T-helper 2 cell treated with Interferon-gamma antibody and Interleukin-4, amounts not matched to agents 100 ng/mL and 5 ng/mL, for 36 hours (primary cell): ENCODE data around the gene KIF21B. TPM values are rescaled to one million over a fixed set of nuclear protein-coding genes. Genes with fewer than 3 reads are reported as not detected.

Source experiments
- intact Hi-C: fragments of 100-400 bp; cut with micrococcal nuclease; formaldehyde crosslinking; loops from one replicate; pipeline ENCODE4 v1.15.1; 2023
- total RNA-seq: library from RNA; stranded (reverse); gene quantifications from 2 replicates; pipeline ENCODE4 v1.2.3, GENCODE V29; 2022

Gene KIF21B
- total RNA-seq, 1 donor from 2014 or later, result 90.6 TPM

DNA sequence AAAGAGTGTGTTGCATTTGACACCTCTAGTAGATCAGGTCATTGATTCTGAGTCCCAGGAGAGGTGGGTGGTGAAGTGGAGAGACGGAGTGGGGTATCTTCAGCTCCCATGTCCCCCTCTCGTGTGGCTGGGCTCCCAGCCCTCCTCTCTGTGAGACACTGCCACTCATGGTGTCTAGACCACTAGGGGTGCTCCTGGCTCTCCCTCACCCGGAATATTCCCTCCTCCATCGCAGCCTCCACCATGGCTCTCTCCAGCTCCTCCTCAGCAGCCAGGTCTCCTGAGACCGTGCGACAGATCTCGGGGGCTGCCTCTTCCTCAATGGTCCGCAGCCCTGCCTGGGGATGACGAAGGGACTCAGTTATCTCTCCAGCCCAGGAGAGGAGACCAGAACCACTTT, 20.6 kb upstream of the KIF21B start:
- intact Hi-C loops, result loop anchor here (5.0 kb wide), 1 partner anchor 422 kb away; the partner anchor contains the start of gene KIF14

DNA sequence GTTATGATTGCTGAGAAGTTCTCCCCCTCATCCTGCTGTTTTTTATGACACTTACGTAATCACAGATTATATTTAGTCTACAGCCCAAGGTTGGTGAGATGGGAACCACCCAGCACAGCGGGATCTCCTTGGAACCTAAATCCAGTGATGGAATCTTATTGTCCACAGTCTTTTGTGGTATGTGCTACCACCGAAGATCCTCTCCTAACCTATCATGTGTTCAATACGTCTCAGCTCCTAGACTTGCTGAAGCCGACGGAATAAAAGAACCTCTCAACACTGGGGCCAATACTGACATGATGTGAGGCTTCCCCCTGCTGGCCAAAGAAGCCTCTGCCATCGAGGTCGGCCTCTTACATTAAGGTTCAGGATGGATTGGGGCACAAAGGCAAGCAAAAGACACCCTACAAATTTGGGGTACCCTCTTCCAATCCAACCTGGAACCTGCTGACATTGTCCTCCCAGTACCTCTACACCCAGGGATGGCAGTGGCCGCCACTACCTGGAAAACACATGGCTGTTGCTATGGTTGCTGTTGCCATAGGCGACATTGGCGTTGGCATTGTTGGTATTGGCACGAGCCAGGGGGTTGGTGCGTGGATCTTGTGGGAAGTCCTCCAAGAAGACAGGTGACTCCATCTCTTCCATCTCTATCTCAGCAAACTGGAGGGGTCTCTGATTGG, 19.4 kb upstream of the KIF21B start:
- intact Hi-C loops, result loop anchor here (1.0 to 5.0 kb wide), 4 partner anchors 20 to 421 kb away; partner anchors contain the start of genes KIF14 and KIF21B

DNA sequence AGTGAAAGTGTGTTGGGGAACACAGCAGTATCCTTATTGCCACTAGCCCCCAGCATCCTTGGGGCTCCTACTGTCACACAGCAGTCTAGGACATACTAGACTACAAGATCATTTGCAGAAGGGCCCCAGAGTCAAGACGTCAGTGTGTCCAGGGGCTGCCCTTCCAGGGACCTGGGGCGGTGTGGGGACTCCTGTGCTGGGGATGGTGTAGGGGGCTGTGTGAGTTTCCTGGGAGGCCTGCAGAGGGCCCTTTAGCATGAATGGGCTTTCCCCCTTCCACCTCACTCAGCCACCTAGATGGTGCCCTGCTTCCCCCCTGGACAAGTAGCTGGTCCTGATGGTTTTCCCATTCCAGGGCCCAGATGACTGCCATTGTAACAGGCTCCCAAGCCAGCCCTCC, 17.5 kb upstream of the KIF21B start:
- intact Hi-C loops, result loop anchor here (5.0 kb wide), 1 partner anchor 419 kb away; the partner anchor contains the start of gene KIF14

DNA sequence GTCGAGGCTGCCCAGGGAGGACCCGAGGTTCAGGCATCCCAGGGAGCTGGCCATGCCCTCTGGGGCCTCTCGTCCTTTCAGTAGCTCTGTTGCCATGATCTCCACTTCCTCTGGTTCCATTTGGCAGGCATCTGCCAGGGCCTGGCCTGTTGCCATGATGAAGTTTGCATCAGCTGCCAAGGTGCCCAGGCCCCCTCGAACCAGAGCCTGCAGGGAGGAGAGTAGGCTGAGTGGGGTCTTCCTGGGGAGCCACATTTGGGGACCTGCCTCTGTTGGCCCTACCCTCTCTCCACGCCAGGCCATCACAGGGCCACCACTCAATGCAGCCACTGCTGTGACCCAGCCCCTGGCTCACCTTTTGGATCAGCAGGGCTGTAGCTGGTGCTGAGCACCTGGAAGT, 16.4 kb upstream of the KIF21B start:
- intact Hi-C loops, result loop anchor here (5.0 kb wide), 1 partner anchor 418 kb away; the partner anchor contains the start of gene KIF14

DNA sequence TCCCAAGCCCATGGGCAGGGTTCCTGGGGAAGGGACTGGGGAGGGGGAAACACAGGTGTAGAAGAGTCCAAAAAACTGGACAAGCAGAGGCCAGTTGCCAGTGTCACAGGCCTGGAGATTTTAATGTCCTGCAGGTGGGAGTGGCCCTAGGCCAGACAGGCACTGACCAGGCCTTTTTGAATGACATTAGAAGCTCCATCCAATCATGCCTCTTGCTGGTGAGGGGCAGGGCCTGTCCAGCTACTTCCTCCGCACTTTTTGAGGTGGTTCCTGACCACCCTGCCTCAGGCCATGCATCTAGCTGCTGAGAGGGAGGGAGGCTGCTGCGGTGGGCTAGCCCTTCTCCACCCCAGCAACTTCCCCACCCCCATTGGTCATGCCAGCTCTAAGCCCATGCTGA, 15.9 kb upstream of the KIF21B start:
- intact Hi-C loops, result no loop called here

GRCh38 chr1:201038186-201038876, 14.8 kb upstream of the KIF21B start:
- intact Hi-C loops, result no loop called here

DNA sequence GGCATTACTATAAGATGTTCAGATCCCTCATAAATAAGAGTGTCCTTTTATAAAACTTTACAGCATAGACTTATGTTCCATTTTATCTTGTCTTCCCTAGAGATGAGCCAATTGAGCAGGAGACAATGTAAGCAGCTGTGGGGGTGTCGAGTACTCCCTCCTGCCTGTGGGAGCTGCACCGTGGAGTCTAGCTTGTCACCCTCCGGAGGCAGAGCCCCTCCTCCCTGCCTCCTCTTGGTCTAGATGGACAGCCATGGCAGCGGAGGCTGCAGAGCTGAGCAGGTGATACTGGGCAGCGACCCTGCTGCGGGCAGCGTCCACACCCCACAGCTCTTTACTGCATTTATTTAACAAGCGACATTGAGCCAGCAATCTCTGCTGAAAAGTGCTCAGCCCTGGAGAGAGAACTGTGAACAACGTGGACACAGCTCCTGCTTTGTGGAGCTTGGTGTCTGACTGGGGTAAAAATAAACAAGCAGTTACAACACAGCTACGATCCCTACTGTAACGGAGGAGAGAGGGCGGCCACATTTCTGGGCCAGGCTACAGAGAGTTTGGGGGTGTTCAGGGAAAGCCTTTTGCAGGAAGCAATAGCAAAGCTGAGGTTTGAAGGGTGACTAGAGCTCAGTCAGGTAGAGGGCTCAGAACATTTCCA, 12.8 kb upstream of the KIF21B start:
- intact Hi-C loops, result no loop called here

DNA sequence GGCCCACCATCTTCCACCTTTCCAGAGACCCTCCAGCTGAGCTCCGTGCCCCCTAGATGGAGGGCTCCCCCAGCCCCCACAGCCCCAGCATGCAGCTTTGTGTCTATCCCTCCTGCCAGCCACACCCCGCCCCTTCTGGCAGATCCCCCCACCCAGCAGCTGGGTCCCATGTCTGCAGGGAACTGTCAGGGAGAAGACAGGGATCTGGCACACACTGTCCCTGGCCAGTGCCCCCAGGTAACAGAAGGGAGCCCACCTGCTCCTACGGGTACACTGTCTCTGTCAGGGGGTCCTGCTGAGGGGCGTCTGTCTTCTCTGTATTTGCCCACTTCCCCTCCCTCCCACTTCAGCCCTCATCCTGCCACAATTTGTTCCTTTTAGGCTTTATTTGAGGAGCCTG, 11.2 kb upstream of the KIF21B start:
- intact Hi-C loops, result no loop called here

- intact Hi-C loops, result no loop called here
These were observed 8.9 kb upstream of the KIF21B start for GRCh38 chr1:201032408-201032807.

- intact Hi-C loops, result no loop called here
These were observed 5.0 kb upstream of the KIF21B start for GRCh38 chr1:201028461-201028889.

GRCh38 chr1:201026836-201027235, 3.3 kb upstream of the KIF21B start:
- intact Hi-C loops, result no loop called here

- intact Hi-C loops, result no loop called here
These were observed 2.7 kb upstream of the KIF21B start for GRCh38 chr1:201026234-201026633.

DNA sequence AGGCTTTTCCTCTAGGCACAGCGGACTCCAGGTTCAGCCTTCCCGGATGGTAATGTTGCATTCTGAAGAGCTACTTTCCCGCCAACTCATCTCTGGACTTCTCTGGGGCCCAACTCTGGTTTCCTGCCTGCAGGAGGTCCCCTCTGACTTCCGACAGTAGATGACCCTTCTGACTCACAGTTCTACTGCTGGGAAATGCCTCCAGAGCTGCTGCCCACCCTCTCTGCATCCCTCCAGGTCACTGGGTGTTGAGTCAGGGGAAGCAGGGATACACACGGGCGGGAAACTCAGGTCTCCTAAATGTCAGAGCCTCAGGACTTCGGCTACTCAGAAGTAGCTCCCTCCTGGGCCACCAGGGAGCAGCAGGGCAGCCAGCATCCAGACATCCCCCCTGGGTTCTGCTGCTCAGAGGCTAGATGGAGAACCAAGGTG, 2.1 kb upstream of the KIF21B start:
- intact Hi-C loops, result no loop called here

- intact Hi-C loops, result loop anchor here (5.0 kb wide), 2 partner anchors 47 to 612 kb away; partner anchors contain the start of gene ZNF281
These were observed 1.1 kb upstream of the KIF21B start for GRCh38 chr1:201024625-201024998.

DNA sequence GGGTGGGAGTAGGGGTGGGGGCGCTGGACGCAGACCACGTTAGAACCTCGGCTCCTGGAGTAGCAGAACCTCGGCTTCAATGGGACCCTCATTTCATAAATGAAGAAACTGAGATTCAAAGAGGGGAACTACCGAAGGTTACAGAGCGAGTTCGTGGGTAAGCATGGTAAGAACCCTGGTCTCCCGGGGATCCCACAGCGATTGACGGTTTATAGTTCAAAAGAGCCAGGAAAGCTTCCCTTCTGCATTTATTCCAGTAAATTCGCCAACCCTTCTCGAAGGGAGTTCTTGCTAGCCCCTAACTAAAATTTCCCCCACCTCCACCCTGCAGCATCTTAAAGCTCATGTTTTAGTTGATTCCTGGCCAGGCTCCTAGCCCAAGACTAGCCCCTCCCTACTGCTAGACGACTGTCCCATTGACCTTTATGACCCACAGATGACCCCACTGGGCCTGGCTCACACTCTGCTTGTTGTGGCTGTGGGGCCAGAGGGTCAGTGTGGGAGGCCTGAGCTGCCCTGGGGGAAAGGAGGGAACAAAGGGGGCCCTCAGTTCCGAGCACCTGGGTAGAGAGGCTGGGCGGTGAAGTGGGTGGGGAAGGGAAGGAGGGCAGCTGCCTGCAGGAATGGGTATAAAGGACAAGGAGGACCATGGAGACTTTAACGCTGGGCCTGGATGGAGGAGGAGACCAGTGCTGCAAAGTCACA, 558 bp upstream of the KIF21B start:
- intact Hi-C loops, result loop anchor here (1.0 to 5.0 kb wide), 6 partner anchors 9 to 612 kb away; partner anchors contain the start of genes KIF14, TMEM9 and ZNF281

- intact Hi-C loops, result loop anchor here (1.0 to 5.0 kb wide), 6 partner anchors 8 to 611 kb away; partner anchors contain the start of genes KIF14, TMEM9 and ZNF281
These were observed 546 bp downstream of the KIF21B start for GRCh38 chr1:201022820-201023516.

GRCh38 chr1:201022493-201022819, 1.1 kb downstream of the KIF21B start:
- intact Hi-C loops, result loop anchor here (2.0 to 5.0 kb wide), 4 partner anchors 20 to 610 kb away; partner anchors contain the start of genes KIF14 and ZNF281

DNA sequence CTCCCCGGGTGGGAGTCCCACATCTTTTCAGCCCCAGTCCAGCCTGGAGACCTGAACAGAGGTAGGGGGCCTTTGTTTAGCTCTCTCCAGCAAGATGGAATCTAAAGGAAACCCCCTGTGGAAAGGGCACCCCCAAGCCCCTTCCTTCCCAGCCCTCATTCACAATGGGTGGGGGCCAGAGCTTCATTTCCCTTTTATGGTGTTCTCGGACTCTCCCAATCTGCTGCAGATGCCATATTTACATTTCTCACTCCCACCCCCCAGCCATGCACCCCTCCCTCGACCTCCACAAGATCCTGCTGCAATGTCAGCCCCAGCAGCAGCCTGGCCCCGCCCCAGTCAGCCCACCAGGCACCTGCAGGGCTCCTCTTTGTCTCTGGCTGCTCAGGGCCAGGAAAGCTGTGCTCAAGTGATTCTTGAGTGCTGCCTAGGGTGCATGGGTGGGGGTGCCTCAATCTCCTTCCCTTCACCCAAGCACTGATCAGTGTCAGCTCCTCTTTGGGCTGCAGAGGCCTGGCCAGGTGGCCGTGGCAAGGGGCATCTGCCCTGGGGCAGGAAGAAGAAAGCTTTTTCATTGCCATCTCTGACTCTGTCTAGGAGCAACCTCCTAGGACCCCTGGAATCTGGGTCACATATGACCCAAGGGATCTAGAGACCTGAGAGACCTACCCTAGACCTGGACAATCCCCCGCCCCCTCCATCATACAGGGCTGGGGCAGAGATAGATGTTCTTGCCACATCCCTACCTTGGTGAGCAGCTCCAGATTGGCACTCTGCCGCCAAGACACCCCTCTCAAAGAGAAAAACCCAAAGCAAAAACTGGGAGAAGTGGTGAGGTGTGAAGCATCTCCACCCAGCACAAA, 1.7 kb downstream of the KIF21B start:
- intact Hi-C loops, result loop anchor here (2.0 to 5.0 kb wide), 4 partner anchors 21 to 610 kb away; partner anchors contain the start of genes KIF14 and ZNF281
